DMS 273 treated with DMSO at 0.1 percent for 48 hours (cell line): Measurements from ENCODE around the gene S100G.

ENCODE experiments used
- DNase-seq: peaks from one replicate; lab custom pipeline; 2025; lab: John Stamatoyannopoulos, UW

S100G gene

GRCh38 chrX:16651391-16652024 is 1.6 kb downstream of the S100G start:
- no peak for DNase-seq

- no peak for DNase-seq
Measured at GRCh38 chrX:16653424-16653823, 3.5 kb downstream of the S100G start.

- DNase-seq: no peak
Measured at GRCh38 chrX:16654093-16654492, 4.1 kb downstream of the S100G start.

GRCh38 chrX:16658284-16658683 is 8.3 kb downstream of the S100G start:
- no peak for DNase-seq

GRCh38 chrX:16659321-16659720 is 9.4 kb downstream of the S100G start:
- DNase-seq: no peak

- DNase-seq: no peak
Measured at GRCh38 chrX:16661495-16661894, 11.5 kb downstream of the S100G start.

- DNase-seq: no peak
Measured at GRCh38 chrX:16662402-16662801, 12.4 kb downstream of the S100G start.

- DNase-seq: no peak
Measured at GRCh38 chrX:16664074-16664473, 14.1 kb downstream of the S100G start.

- no peak for DNase-seq
Measured at GRCh38 chrX:16664626-16665025, 14.7 kb downstream of the S100G start.

GRCh38 chrX:16665089-16665488 is 15.1 kb downstream of the S100G start:
- no peak for DNase-seq

- no peak for DNase-seq
Measured at GRCh38 chrX:16666541-16666940, 16.6 kb downstream of the S100G start.

GRCh38 chrX:16671005-16671404 is 21.0 kb downstream of the S100G start:
- DNase-seq: peak; percentile 21

- DNase-seq: no peak
Measured at GRCh38 chrX:16678689-16679088, 28.7 kb downstream of the S100G start.

- no peak for DNase-seq
Measured at GRCh38 chrX:16683007-16683664, 33.2 kb downstream of the S100G start.

- DNase-seq: no peak
Measured at GRCh38 chrX:16687514-16687913, 37.6 kb downstream of the S100G start.

- DNase-seq: peak; percentile 24
Measured at GRCh38 chrX:16695079-16695676, 45.2 kb downstream of the S100G start.

- DNase-seq: no peak
Measured at GRCh38 chrX:16696956-16697355, 47.0 kb downstream of the S100G start.

GRCh38 chrX:16699389-16699788 is 49.4 kb downstream of the S100G start:
- DNase-seq: no peak

GRCh38 chrX:16700734-16701133 is 50.8 kb downstream of the S100G start:
- DNase-seq: no peak

- no peak for DNase-seq
Measured at GRCh38 chrX:16702700-16703599, 53.0 kb downstream of the S100G start.
